Left renal cortex interstitium (tissue), 4 donors: ENCODE data around the gene NAV3. TPM values are rescaled to one million over a fixed set of nuclear protein-coding genes. Genes with fewer than 3 reads are reported as not detected.

ENCODE experiments used
- DNase-seq, 4 donors: peaks; one replicate each; pipeline ENCODE4 v3.0.0-alpha.2; 2013; ENCODE audit warnings: low read depth in 4 of 4, low spot score in 2 of 4, missing footprints in 1 of 4
- polyA plus RNA-seq, 4 donors: library from polyadenylated mRNA; unstranded; fragments of 120-200 nt; gene quantifications; one replicate each; pipeline ENCODE4 v1.2.1, GENCODE V29; 2013; ENCODE audit not compliant: insufficient read length in 4 of 4

Gene NAV3
- polyA plus RNA-seq: 10 to 100 TPM in 1 of 4 donors, 1 to 10 TPM in 3; 7.3 to 10.5 (median 8.8) TPM

GRCh38 chr12:77830583-77831351, at the start of gene NAV3:
Gene NAV3, plus strand, starts transcription at chr12:77830894. Its CDS starts 568 bp downstream, at chr12:77831462.
- DNase-seq: peak; percentile 47 to 71 (median 68)

GRCh38 chr12:77782034-77782433, 48.7 kb upstream of the NAV3 start:
- no peak for DNase-seq

- no peak for DNase-seq
Measured at GRCh38 chr12:77782766-77783165, 47.9 kb upstream of the NAV3 start.

- DNase-seq: no peak
Measured at GRCh38 chr12:77785211-77785610, 45.5 kb upstream of the NAV3 start.

- no peak for DNase-seq
Measured at GRCh38 chr12:77786675-77787074, 44.0 kb upstream of the NAV3 start.

- no peak for DNase-seq
Measured at GRCh38 chr12:77788231-77789168, 42.2 kb upstream of the NAV3 start.

- DNase-seq: no peak
Measured at GRCh38 chr12:77795699-77796098, 35.0 kb upstream of the NAV3 start.

- DNase-seq: no peak
Measured at GRCh38 chr12:77796775-77797174, 33.9 kb upstream of the NAV3 start.

GRCh38 chr12:77800501-77800900, 30.2 kb upstream of the NAV3 start:
- DNase-seq: no peak

GRCh38 chr12:77808534-77808933, 22.2 kb upstream of the NAV3 start:
- no peak for DNase-seq

- no peak for DNase-seq
Measured at GRCh38 chr12:77813558-77813957, 17.1 kb upstream of the NAV3 start.

GRCh38 chr12:77814386-77814785, 16.3 kb upstream of the NAV3 start:
- DNase-seq: no peak

- no peak for DNase-seq
Measured at GRCh38 chr12:77816196-77816595, 14.5 kb upstream of the NAV3 start.

- DNase-seq: no peak
Measured at GRCh38 chr12:77817276-77817675, 13.4 kb upstream of the NAV3 start.

GRCh38 chr12:77818351-77818750, 12.3 kb upstream of the NAV3 start:
- no peak for DNase-seq

- no peak for DNase-seq
Measured at GRCh38 chr12:77821699-77822203, 8.9 kb upstream of the NAV3 start.

GRCh38 chr12:77833329-77833728, 2.6 kb downstream of the NAV3 start:
- DNase-seq: no peak

- DNase-seq: no peak
Measured at GRCh38 chr12:77834618-77835017, 3.9 kb downstream of the NAV3 start.

- DNase-seq: no peak
Measured at GRCh38 chr12:77835969-77836368, 5.3 kb downstream of the NAV3 start.

GRCh38 chr12:77837876-77838291, 7.2 kb downstream of the NAV3 start:
- DNase-seq: no peak

GRCh38 chr12:77841521-77841920, 10.8 kb downstream of the NAV3 start:
- DNase-seq: no peak
